NT2/D1 (cell line): ENCODE results near the gene GLP1R.
"Not testable (repeated sequence)": the region's sequence is repeated elsewhere in the genome, so short reads cannot be mapped to it uniquely, and the experiment has no call there.

Experiments
- DNase-seq: peaks from one replicate; pipeline ENCODE4 v3.0.0-alpha.2; 2011; ENCODE audit warnings: low read depth, low spot score
- H3K27me3 ChIP-seq: 2 replicates; pipeline ENCODE4 v1.6.0; 2011; ENCODE audit warnings: mild to moderate bottlenecking; ENCODE audit not compliant: insufficient read length, insufficient read depth
- H3K36me3 ChIP-seq: 2 replicates; pipeline ENCODE4 v1.6.1; 2011; ENCODE audit warnings: mild to moderate bottlenecking, low read length, mixed read lengths; ENCODE audit not compliant: insufficient read depth, insufficient read length
- H3K4me1 ChIP-seq: 2 replicates; pipeline ENCODE4 v1.5.1; 2011; ENCODE audit not compliant: insufficient read depth, insufficient read length
- H3K4me3 ChIP-seq: 2 replicates; pipeline ENCODE4 v1.5.1; 2011; ENCODE audit warnings: low read depth; ENCODE audit not compliant: insufficient read length
- H3K9ac ChIP-seq: 2 replicates; pipeline ENCODE4 v1.6.0; 2011; ENCODE audit warnings: low read depth; ENCODE audit not compliant: insufficient read length
- H3K9me3 ChIP-seq: 2 replicates; pipeline ENCODE4 v1.5.1; 2011; ENCODE audit warnings: mild to moderate bottlenecking, low read length; ENCODE audit not compliant: insufficient read depth
- SUZ12 ChIP-seq: IDR thresholded peaks from 2 replicates; pipeline ENCODE4 v1.6.1; 2011; ENCODE audit not compliant: insufficient read length, insufficient read depth; ENCODE audit errors: extremely low read depth
- YY1 ChIP-seq: IDR thresholded peaks from 2 replicates; pipeline ENCODE4 v1.6.1; 2011; ENCODE audit not compliant: insufficient read length, insufficient read depth
- ZNF274 ChIP-seq: IDR thresholded peaks from 2 replicates; pipeline ENCODE4 v1.6.1; 2011; ENCODE audit warnings: mild to moderate bottlenecking, low read depth, low read length

GLP1R gene

DNA sequence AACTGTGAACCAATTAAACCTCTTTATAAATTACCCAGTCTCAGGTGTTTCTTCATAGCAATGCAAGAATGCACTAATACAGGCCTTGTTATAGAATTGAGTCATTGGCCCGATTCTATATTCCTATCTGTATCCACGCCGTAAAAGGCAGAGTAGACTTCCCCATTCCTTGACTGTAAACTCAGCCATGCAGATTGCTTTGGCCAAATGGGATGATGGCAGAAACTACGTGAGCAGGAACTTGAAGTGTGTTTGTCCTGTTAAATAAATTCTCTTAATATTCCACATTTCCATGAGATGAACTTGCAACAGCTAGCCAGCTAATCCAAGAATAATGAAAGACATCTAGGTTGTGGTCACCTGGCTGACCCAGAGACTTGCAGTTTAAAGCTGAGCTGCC lies 70.3 kb downstream of the GLP1R start:
- Histone ChIP-seq H3K27me3 (no peaks in the 10 kb centered on the region), H3K4me1 (no peaks in the 10 kb centered on the region), H3K4me3 (no peak overlapping the region), H3K36me3 (no peaks in the 10 kb centered on the region), H3K9ac (no peak overlapping the region), H3K9me3 (no peaks in the 10 kb centered on the region)
- DNase-seq = no peak
- TF ChIP-seq SUZ12 = no peak
- TF ChIP-seq ZNF274 = no peak
- no peak for TF ChIP-seq YY1

DNA sequence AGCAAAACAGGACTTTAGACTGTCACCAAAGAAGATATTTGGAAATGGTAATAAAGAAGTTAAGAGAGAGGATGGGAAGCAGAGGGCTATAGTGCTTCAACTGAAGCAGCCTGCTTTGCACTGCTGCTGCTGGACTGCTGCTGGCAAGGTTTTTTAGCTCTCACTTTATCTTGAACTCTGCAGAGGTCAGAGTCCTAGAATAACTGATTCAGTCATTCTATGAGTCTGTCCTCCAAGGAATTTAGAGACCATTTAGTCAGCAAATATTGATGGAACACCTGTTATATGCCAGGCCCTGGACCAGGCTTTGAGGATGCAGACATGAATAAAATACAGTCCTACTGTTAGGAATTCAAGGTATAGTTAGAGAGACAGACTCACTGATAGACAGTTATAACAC lies 75.5 kb downstream of the GLP1R start:
- Histone ChIP-seq H3K9me3 (no peaks in the 10 kb centered on the region), H3K36me3 (no peaks in the 10 kb centered on the region), H3K4me3 (no peak overlapping the region), H3K27me3 (no peaks in the 10 kb centered on the region), H3K4me1 (no peaks in the 10 kb centered on the region), H3K9ac (no peak overlapping the region)
- no peak for DNase-seq
- no peak for TF ChIP-seq YY1
- no peak for TF ChIP-seq ZNF274
- TF ChIP-seq SUZ12 = no peak

- no peak overlapping the region for H3K4me3 ChIP-seq
- H3K4me1 ChIP-seq = no peaks in the 10 kb centered on the region
- H3K36me3 ChIP-seq = no peaks in the 10 kb centered on the region
- no peak for DNase-seq
- no peaks in the 10 kb centered on the region for H3K27me3 ChIP-seq
- TF ChIP-seq YY1 = no peak
- TF ChIP-seq SUZ12 = no peak
- no peak for TF ChIP-seq ZNF274
- no peak overlapping the region for H3K9ac ChIP-seq
- H3K9me3 ChIP-seq = 0 out of 2 replicates have a peak, but pooled peaks cover 2% of the 10 kb centered on the region
Observed at GRCh38 chr6:39128106-39128505, 79.5 kb downstream of the GLP1R start.

- Histone ChIP-seq H3K9me3 (peaks cover 8% of the 10 kb centered on the region; the same call in 1 of the 2 replicates), H3K4me1 (no peaks in the 10 kb centered on the region), H3K27me3 (no peaks in the 10 kb centered on the region), H3K36me3 (no peaks in the 10 kb centered on the region), H3K9ac (no peak overlapping the region), H3K4me3 (no peak overlapping the region)
- no peak for TF ChIP-seq YY1
- TF ChIP-seq SUZ12 = no peak
- no peak for TF ChIP-seq ZNF274
- no peak for DNase-seq
Observed at GRCh38 chr6:39128832-39129231, 80.3 kb downstream of the GLP1R start.

GRCh38 chr6:39130691-39131090 lies 82.1 kb downstream of the GLP1R start:
- Histone ChIP-seq H3K27me3 (no peaks in the 10 kb centered on the region), H3K4me3 (no peak overlapping the region), H3K9me3 (peaks cover 8% of the 10 kb centered on the region; the same call in 1 of the 2 replicates), H3K4me1 (no peaks in the 10 kb centered on the region), H3K9ac (no peak overlapping the region), H3K36me3 (no peaks in the 10 kb centered on the region)
- DNase-seq = no peak
- no peak for TF ChIP-seq ZNF274
- no peak for TF ChIP-seq YY1
- no peak for TF ChIP-seq SUZ12

DNA sequence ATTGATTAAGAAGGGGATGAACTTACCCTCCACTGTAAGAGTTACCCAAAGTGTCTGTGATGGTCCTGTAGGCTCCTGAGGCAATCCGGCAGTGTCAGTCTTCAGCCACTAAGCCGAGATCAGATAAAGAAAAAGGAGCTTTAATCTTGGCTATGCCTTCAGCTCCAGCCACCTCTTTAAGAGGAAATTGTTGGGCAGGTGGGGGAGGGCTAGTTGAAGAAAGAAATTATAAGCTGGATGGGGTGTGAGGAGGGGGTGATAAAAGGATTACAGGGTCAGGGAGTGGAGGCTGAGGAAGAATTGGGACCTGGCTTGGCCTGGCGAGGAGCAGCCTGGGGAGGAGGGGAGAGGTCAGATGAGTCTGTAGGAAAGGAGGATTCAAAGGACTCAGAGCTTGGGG lies 86.2 kb downstream of the GLP1R start:
- H3K9me3 ChIP-seq, H3K4me3 ChIP-seq, H3K27me3 ChIP-seq: not testable (repeated sequence)

DNA sequence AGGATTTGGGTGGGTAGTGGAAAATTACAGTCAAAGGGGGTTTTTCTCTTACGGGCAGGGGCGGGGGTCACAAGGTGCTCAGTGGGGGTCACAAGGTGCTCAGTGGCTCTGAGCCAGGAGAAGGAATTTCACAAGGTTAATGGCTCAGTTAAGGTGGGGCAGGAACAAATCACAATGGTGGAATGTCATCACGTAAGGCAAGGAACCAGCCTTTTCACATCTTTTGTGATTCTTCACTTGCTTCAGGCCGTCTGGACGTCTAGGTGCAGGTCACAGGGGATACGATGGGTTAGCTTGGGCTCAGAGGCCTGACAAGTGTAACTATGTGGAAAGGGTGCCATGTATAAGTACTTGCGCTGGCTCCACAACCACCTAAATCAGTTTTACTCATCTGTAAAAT lies 87.6 kb downstream of the GLP1R start:
- H3K4me1 ChIP-seq, H3K36me3 ChIP-seq, H3K4me3 ChIP-seq, H3K9ac ChIP-seq, DNase-seq, H3K27me3 ChIP-seq, H3K9me3 ChIP-seq: not testable (repeated sequence)

More for the DNA sequence above, 86.2 kb downstream of the GLP1R start:
- H3K36me3 ChIP-seq, H3K4me1 ChIP-seq, DNase-seq, H3K9ac ChIP-seq: not testable (repeated sequence)

GRCh38 chr6:39137245-39137644 lies 88.7 kb downstream of the GLP1R start:
- H3K4me1 ChIP-seq = no peaks in the 10 kb centered on the region
- H3K36me3 ChIP-seq = no peaks in the 10 kb centered on the region
- H3K27me3 ChIP-seq = no peaks in the 10 kb centered on the region
- TF ChIP-seq SUZ12 = no peak
- TF ChIP-seq YY1 = no peak
- TF ChIP-seq ZNF274 = no peak
- H3K4me3 ChIP-seq = no peak overlapping the region
- no peak overlapping the region for H3K9ac ChIP-seq
- H3K9me3 ChIP-seq = peaks cover 8% of the 10 kb centered on the region; the same call in 1 of the 2 replicates
- DNase-seq = peak; percentile 35
